Fibroblast of mammary gland (primary cell): ENCODE data around the gene NFATC2.

Experiments
- DNase-seq: peaks from one replicate; pipeline ENCODE4 v3.0.0-alpha.2; 2010; ENCODE audit warnings: low read depth
- H3K4me3 ChIP-seq: 2 replicates; pipeline ENCODE4 v1.5.1; 2011; ENCODE audit warnings: low read depth, mild to moderate bottlenecking, low read length, moderate library complexity; ENCODE audit not compliant: control insufficient read depth
- TF ChIP-seq, protein P1 (sequence below): conservative IDR thresholded peaks from 2 replicates; pipeline ENCODE4 v1.5.1; 2011; ENCODE audit warnings: low read depth, low read length, inconsistent platforms; ENCODE audit not compliant: control insufficient read depth, insufficient read depth

Gene NFATC2

GRCh38 chr20:51516855-51517254, 25.7 kb downstream of the NFATC2 start:
- H3K4me3 ChIP-seq = no peak overlapping the region
- TF ChIP-seq, protein P1, sequence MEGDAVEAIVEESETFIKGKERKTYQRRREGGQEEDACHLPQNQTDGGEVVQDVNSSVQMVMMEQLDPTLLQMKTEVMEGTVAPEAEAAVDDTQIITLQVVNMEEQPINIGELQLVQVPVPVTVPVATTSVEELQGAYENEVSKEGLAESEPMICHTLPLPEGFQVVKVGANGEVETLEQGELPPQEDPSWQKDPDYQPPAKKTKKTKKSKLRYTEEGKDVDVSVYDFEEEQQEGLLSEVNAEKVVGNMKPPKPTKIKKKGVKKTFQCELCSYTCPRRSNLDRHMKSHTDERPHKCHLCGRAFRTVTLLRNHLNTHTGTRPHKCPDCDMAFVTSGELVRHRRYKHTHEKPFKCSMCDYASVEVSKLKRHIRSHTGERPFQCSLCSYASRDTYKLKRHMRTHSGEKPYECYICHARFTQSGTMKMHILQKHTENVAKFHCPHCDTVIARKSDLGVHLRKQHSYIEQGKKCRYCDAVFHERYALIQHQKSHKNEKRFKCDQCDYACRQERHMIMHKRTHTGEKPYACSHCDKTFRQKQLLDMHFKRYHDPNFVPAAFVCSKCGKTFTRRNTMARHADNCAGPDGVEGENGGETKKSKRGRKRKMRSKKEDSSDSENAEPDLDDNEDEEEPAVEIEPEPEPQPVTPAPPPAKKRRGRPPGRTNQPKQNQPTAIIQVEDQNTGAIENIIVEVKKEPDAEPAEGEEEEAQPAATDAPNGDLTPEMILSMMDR = no peak
- DNase-seq = no peak

- no peak for DNase-seq
- TF ChIP-seq, protein P1 = no peak
Measured at GRCh38 chr20:51514836-51515235, 27.7 kb downstream of the NFATC2 start.

DNA sequence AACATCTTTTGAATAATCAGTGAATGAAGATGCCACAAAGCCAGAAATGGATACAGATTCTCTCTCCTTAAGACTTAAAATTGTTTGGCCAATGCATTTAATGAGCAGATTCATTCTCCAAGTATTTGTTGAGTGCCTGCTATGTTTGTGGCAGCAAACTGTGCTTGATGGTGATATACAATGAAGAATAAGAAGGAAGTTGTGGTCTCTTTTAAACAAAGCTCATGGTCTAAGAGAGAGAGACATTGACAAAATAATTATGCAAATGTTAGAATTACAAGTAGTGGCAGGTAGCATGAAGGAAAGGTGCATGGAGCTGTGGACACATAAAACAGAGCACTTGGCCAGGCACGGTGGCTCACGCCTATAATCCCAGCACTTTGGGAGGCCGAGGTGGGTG, 28.3 kb downstream of the NFATC2 start:
- TF ChIP-seq, protein P1 = no peak
- no peak for DNase-seq
- H3K4me3 ChIP-seq = no peak overlapping the region

More at GRCh38 chr20:51514836-51515235, 27.7 kb downstream of the NFATC2 start:
- H3K4me3 ChIP-seq = no peak overlapping the region

DNA sequence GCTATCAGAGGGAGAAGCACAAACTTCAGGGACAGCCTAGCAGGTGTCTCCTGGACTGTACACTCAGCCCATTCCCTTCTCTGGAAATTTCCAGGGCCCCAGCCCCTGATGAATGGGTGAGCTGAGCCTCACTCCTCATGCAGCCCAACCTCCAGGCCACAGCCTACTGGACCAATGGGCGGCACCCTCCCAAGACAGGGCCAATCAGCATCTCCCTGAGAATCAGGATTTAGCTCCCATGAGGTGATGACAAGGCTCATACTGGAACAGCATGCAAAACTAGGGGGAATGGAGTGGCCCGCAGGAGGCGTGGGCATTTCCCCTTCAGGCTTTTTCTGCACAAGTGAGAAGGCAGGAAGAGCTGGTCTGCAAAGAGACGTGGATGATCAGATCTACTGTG, 29.0 kb downstream of the NFATC2 start:
- TF ChIP-seq, protein P1 = no peak
- H3K4me3 ChIP-seq = no peak overlapping the region
- DNase-seq = no peak

DNA sequence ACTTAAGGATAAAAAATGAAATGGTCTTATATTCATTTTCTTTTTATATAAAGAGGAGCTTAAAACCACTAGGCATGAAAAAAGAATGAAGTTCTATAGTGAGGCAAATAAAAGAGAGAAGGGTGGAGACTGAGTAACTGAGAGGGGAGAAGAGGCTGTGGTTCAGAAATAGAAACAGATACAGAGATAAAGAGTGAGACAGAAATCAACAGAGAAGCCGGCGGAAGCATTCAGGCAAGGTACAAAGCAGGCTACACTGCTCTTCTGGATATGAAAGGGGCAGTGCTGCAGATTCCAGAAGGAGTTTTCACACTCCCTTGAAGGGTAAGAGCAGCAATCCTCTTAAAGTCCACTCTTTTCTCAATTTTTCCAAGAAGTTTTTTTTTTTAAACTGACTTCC, 29.9 kb downstream of the NFATC2 start:
- TF ChIP-seq, protein P1 = no peak
- DNase-seq = no peak
- no peak overlapping the region for H3K4me3 ChIP-seq

DNA sequence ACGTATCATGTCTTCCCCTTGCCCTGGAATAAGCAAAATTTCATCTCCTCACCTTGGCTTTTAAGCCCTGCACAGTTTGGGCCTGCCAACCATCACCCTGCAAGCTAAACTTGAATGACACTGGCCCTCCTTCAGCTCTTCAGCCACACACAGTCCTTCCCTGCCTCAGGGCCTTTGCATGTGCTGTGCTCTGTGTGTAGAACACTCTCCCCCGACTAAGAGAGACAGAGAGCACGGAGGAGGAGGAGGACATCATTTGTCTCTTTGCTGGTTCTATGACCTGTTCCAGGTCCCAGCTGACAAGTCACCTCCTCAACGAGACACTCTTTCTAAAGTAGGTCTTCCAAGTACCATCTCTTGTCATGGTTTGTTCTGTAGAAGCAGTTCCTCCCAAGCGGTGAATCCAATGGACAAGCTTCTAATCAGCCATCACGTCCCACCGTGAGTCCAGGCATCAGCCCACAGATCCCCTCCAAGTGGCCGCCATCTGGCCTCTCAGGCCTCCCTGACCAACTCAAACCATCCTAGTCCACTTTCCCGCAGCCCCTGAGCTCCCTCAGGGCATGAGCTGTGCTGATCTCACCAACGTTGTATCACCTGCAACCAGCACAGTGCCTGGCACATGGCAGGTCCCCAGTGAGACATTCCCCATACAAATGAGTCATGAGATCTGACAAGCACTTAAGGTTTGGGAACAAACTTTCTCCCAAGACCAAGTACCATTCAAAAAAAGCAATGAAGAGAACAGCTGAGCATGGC, 30.5 kb downstream of the NFATC2 start:
- TF ChIP-seq, protein P1 = no peak
- no peak overlapping the region for H3K4me3 ChIP-seq
- peak; percentile 46 for DNase-seq
